Caco-2 (cell line): ENCODE data around the gene OR2Y1. TPM values are rescaled to one million over a fixed set of nuclear protein-coding genes. Genes with fewer than 3 reads are reported as not detected.
"Not testable (repeated sequence)": the region's sequence is repeated elsewhere in the genome, so short reads cannot be mapped to it uniquely, and the experiment has no call there.

Experiments
- BruUV-seq: library from RNA; stranded (reverse); fragments of 400-500 nt; replicated peaks from 2 replicates; lab custom pipeline; 2021; lab: Mats Ljungman, UMichigan
- CTCF ChIA-PET: fragments of 300-600 bp; sonication (Branson Sonifier 250); formaldehyde crosslinking; loops from one replicate; lab custom pipeline; 2022; ENCODE audit warnings: antibody characterized with exemption; lab: Charles Lee
- POLR2A ChIA-PET: fragments of 300-600 bp; sonication (Branson Sonifier 250); formaldehyde crosslinking; loops from one replicate; lab custom pipeline; 2022; ENCODE audit warnings: antibody characterized with exemption; lab: Charles Lee
- DNase-seq, 2 experiments: peaks; one replicate each; pipeline versions ENCODE4 v3.0.0 to v3.0.0-alpha.2; 2020 to 2022
- H3K27me3 ChIP-seq: replicated peaks from 2 replicates; pipeline ENCODE4 v1.6.0; 2011; ENCODE audit warnings: low read length; ENCODE audit not compliant: control insufficient read depth, insufficient read depth
- H3K36me3 ChIP-seq: 2 replicates; pipeline ENCODE4 v1.5.1; 2011; ENCODE audit warnings: low read length; ENCODE audit not compliant: control insufficient read depth, insufficient read depth
- H3K4me1 ChIP-seq: fragments of 250-450 bp; sonication (Bioruptor Pico); 2 replicates; pipeline ENCODE4 v1.5.1; 2020; ENCODE audit warnings: mild to moderate bottlenecking
- H3K4me3 ChIP-seq: 2 replicates; pipeline ENCODE4 v1.5.1; 2011; ENCODE audit warnings: low read depth, mild to moderate bottlenecking, control low read depth, low read length
- H3K9me3 ChIP-seq: fragments of 250-450 bp; sonication (Bioruptor Pico); 2 replicates; pipeline ENCODE4 v1.5.1; 2020; ENCODE audit warnings: mild to moderate bottlenecking, moderate library complexity
- H3K27ac Mint-ChIP-seq: one replicate; pipeline ENCODE4 v1.8.0; 2022; ENCODE audit warnings: mixed read lengths; ENCODE audit not compliant: unreplicated experiment
- H3K27me3 Mint-ChIP-seq: one replicate; pipeline ENCODE4 v1.8.0; 2022; ENCODE audit warnings: mixed read lengths; ENCODE audit not compliant: insufficient read depth, unreplicated experiment
- H3K36me3 Mint-ChIP-seq: one replicate; pipeline ENCODE4 v1.8.0; 2022; ENCODE audit warnings: mild to moderate bottlenecking, mixed read lengths; ENCODE audit not compliant: insufficient read depth, unreplicated experiment
- H3K4me1 Mint-ChIP-seq: one replicate; pipeline ENCODE4 v1.8.0; 2022; ENCODE audit warnings: low read depth, mixed read lengths; ENCODE audit not compliant: unreplicated experiment
- H3K4me3 Mint-ChIP-seq: one replicate; pipeline ENCODE4 v1.8.0; 2022; ENCODE audit warnings: mild to moderate bottlenecking, moderate library complexity, mixed read lengths; ENCODE audit not compliant: unreplicated experiment
- H3K9me3 Mint-ChIP-seq: one replicate; pipeline ENCODE4 v1.8.0; 2022; ENCODE audit warnings: mixed read lengths; ENCODE audit not compliant: unreplicated experiment
- intact Hi-C: fragments of 100-400 bp; cut with micrococcal nuclease; formaldehyde crosslinking; loops from one replicate; pipeline ENCODE4 v1.10.0; 2022; ENCODE audit not compliant: unreplicated experiment
- total RNA-seq: library from RNA; stranded (reverse); gene quantifications from 2 replicates; pipeline ENCODE4 v1.2.3, GENCODE V29; 2022
- TF ChIP-seq, protein P1 (sequence below), 2 experiments: fragments of 200-600 bp in 1 of 2; IDR thresholded peaks; 1 replicate in 1 of 2; 2 replicates in 1 of 2; pipeline versions ENCODE4 v1.5.1 to v1.8.0; 2011 to 2022; ENCODE audit warnings: antibody characterized with exemption in 1 of 2, control low read depth in 1 of 2, inconsistent platforms in 1 of 2, low read depth in 1 of 2, low read length in 1 of 2, mild to moderate bottlenecking in 1 of 2, moderate library complexity in 1 of 2; ENCODE audit not compliant: insufficient read depth in 1 of 2, severe bottlenecking in 1 of 2, unreplicated experiment in 1 of 2

The OR2Y1 gene
- total RNA-seq, 1 experiment from 2014 or later, result not detected

- Histone ChIP-seq H3K4me3 (no peak overlapping the region), H3K36me3 (no peaks in the 10 kb centered on the region), H3K27me3 (peaks cover 4% of the 10 kb centered on the region; the same call in 1 of the 2 replicates), H3K4me1 (peaks cover 7% of the 10 kb centered on the region; the same call in 1 of the 2 replicates), H3K9me3 (peaks cover 3% of the 10 kb centered on the region; the same call in 1 of the 2 replicates)
- DNase-seq, result no peak
- BruUV-seq, result no TSS peak
- intact Hi-C loops, result no loop called here
- H3K36me3 Mint-ChIP-seq, result no peaks in the 10 kb centered on the region
- H3K9me3 Mint-ChIP-seq, result no peaks in the 10 kb centered on the region
- no peak overlapping the region for H3K4me3 Mint-ChIP-seq
- peaks cover 6% of the 10 kb centered on the region for H3K4me1 Mint-ChIP-seq
- peaks cover 23% of the 10 kb centered on the region for H3K27me3 Mint-ChIP-seq
- H3K27ac Mint-ChIP-seq, result no peak overlapping the region
- TF ChIP-seq, protein P1, sequence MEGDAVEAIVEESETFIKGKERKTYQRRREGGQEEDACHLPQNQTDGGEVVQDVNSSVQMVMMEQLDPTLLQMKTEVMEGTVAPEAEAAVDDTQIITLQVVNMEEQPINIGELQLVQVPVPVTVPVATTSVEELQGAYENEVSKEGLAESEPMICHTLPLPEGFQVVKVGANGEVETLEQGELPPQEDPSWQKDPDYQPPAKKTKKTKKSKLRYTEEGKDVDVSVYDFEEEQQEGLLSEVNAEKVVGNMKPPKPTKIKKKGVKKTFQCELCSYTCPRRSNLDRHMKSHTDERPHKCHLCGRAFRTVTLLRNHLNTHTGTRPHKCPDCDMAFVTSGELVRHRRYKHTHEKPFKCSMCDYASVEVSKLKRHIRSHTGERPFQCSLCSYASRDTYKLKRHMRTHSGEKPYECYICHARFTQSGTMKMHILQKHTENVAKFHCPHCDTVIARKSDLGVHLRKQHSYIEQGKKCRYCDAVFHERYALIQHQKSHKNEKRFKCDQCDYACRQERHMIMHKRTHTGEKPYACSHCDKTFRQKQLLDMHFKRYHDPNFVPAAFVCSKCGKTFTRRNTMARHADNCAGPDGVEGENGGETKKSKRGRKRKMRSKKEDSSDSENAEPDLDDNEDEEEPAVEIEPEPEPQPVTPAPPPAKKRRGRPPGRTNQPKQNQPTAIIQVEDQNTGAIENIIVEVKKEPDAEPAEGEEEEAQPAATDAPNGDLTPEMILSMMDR (IDR thresholded peaks at IDR 0.05; ENCODE audit: insufficient read depth in 1 of 2, low read depth in 1 of 2, low read length in 1 of 2, severe bottlenecking in 1 of 2, unreplicated experiment in 1 of 2), result no peak
- CTCF ChIA-PET, result no interaction called here
- POLR2A ChIA-PET, result no interaction called here
These were observed 4.4 kb upstream of the OR2Y1 start for GRCh38 chr5:180744253-180744652.

DNA sequence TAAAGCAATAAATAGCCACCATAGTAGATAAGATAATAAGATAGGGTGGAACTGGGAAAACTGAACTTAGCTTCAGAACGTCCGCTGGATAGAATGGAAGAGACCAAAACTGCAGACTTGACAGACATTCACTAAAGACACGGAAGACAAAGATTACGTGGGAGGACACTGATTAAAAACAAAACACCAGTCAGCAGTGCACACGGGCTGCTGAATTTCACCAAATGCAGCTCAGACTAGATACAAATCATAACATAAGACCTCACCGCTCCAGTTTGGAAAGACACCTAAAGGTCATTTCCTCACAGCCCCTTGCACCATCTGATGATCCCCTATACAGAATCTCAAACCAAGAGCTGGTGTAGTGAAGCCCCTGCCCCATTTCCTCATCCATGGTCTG is 2.9 kb upstream of the OR2Y1 start:
- peaks cover 7% of the 10 kb centered on the region; the same call in 1 of the 2 replicates for H3K4me1 ChIP-seq
- H3K4me3 ChIP-seq, result no peak overlapping the region
- H3K9me3 ChIP-seq, result peaks cover 3% of the 10 kb centered on the region; the same call in 1 of the 2 replicates
- H3K4me1 Mint-ChIP-seq, result peaks cover 6% of the 10 kb centered on the region
- H3K9me3 Mint-ChIP-seq, result no peaks in the 10 kb centered on the region
- H3K36me3 Mint-ChIP-seq, result no peaks in the 10 kb centered on the region
- TF ChIP-seq, protein P1 (IDR thresholded peaks at IDR 0.05; ENCODE audit: insufficient read depth in 1 of 2, low read depth in 1 of 2, low read length in 1 of 2, severe bottlenecking in 1 of 2, unreplicated experiment in 1 of 2), result no peak
- peaks cover 20% of the 10 kb centered on the region for H3K27me3 Mint-ChIP-seq
- H3K27ac Mint-ChIP-seq, result no peak overlapping the region
- H3K36me3 ChIP-seq, result no peaks in the 10 kb centered on the region
- BruUV-seq, result no TSS peak
- DNase-seq, result no peak
- ChIA-PET CTCF (no interaction called here), POLR2A (no interaction called here)
- H3K4me3 Mint-ChIP-seq, result no peak overlapping the region
- H3K27me3 ChIP-seq, result peaks cover 4% of the 10 kb centered on the region; the same call in 1 of the 2 replicates
- intact Hi-C loops, result no loop called here

DNA sequence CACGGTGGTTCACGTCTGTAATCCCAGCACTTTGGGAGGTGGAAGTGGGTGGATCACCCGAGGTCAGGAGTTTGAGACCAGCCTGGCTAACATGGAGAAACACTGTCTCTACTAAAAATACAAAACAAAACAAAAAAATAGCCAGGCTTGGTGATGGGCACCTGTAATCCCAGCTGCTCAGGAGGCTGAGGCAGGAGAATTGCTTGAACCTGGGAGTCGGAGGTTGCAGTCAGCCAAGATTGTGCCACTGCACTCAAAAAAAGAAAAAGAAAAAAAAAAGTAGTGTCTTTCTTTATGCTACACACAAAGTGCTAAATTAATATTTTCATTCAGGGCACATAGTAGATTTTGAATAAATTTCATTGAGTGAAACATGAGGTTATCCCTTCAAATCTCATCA is 1.1 kb upstream of the OR2Y1 start:
- POLR2A ChIA-PET, H3K4me3 Mint-ChIP-seq, H3K27ac Mint-ChIP-seq, H3K9me3 Mint-ChIP-seq, H3K36me3 ChIP-seq, intact Hi-C loops, H3K27me3 ChIP-seq, DNase-seq, H3K36me3 Mint-ChIP-seq, CTCF ChIA-PET, H3K4me1 Mint-ChIP-seq, BruUV-seq, H3K9me3 ChIP-seq, H3K4me3 ChIP-seq, H3K4me1 ChIP-seq: not testable (repeated sequence)
- H3K27me3 Mint-ChIP-seq, result peaks cover 11% of the 10 kb centered on the region
